CD4-positive, alpha-beta T cell treated with Interleukin-6 at 100 ng/mL for 8 hours (primary cell): ENCODE data around the gene NPPB.

Experiments
- DNase-seq: peaks from one replicate; pipeline ENCODE4 v3.0.0-alpha.2; 2020; ENCODE audit warnings: mixed read lengths, low spot score

Gene NPPB

DNA sequence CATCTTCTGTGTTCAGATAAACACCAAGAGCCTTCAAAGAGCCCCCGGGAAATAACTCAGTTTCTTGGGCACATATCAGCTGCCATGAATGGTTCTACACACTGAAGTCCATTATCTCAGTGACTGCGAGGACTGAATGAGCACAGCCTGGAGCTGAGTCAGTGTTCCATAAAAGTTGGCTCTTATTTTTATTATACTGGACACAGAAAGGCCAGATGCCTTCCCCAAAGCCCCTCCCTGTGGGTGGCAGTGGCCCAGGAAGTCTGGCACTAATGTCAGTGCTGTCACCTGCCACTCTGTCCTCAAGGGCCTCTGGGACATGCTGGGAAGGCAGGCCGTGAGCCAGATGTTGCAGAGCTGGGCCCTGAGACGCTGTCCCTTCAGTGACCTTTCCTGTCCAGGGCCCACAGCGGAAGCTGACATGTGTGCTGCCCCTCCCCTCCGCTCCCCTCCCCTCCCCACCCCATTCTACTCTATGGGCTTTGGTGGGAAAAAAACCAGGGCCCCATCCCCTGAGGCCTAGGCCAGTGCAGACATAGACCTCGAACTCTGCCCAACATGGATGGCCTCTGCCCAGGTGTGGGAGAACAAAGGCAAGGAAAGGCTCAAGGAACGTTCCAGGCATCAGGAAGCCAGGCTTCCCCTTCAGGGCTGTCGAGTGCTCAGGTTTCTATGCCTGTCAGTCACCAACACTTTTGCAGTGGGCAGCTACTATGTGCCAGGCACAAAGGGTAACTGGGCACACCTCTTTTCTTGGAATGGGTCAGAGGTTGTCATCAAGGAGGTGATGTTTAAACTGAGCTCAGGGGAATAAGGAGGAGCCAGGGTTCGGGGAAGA, 22.4 kb upstream of the NPPB start:
- DNase-seq: no peak

- no peak for DNase-seq
These were observed 21.4 kb upstream of the NPPB start for GRCh38 chr1:11880181-11880575.

- no peak for DNase-seq
These were observed 20.8 kb upstream of the NPPB start for GRCh38 chr1:11879311-11880180.

DNA sequence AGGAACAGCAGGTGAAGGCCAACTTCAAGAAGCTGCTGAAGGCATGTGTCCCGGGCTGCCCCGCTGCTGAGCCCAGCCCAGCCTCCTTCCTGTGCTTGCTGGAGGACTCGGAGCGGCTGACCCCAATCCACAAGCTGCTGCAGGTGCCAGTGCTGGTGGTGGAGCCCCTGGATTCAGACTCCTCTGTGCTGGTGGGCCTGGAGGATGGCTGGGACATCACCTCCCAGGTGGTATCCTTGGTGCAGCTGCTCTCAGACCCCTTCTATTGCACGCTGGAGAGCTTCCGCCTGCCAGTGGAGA, 20.1 kb upstream of the NPPB start:
- DNase-seq: no peak

- DNase-seq: no peak
These were observed 19.5 kb upstream of the NPPB start for GRCh38 chr1:11878081-11878890.

- no peak for DNase-seq
These were observed 18.3 kb upstream of the NPPB start for GRCh38 chr1:11877074-11877473.

DNA sequence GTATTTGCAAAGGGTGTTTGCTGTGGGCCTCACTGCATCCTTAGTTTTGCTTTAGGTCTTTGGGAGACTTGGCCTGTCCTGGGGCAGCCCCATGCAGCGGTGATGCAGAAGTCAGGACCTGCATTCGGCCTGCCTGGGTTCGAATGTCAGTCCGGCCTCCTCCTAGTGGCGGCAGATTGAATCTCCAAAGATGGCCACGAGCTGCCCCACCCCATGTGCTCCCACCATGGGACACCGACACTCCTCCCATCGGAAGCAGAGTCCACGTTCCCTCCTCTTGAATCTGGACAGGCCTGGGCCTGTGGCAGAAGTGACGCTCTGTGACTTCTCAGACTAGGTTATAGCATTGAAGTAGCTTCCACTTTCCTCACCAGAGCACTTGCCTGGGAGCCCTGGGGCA, 16.3 kb upstream of the NPPB start:
- DNase-seq: no peak

DNA sequence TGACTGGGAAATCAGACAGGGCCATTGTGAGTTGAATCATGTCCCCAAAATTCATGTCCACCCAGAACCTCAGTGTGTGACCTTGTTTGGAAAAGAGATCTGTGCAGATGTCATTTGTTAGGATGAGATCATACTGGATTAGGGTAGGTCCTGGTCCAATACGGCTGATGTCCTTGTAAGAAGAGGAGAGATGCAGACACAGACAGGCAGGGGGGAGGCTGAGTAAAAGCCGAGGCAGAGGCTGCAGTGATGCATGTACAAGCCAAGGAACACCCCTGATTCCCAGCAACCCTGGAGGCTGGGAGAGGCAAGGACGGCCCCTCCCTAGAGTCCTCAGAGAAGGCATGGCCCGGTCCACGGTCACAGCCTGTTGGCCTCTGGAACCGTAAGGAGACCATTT, 15.9 kb upstream of the NPPB start:
- DNase-seq: no peak

DNA sequence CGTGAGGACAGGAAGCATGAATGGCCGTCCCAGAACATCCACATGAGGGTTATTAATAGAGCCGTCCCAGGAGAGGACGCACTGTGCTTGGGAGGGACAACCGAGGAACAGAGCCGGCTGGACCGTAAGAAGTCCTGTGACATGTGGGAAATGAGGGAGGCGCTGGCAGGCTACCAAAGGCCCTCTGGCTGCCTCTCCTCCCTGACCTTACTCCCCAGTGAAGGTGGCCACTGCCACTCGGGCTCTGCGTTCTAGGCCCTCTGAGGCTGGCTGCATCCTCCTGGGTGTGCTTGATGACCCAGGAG, 15.5 kb upstream of the NPPB start:
- DNase-seq: no peak

GRCh38 chr1:11873395-11874257, 14.9 kb upstream of the NPPB start:
- DNase-seq: no peak

GRCh38 chr1:11872545-11872944, 13.8 kb upstream of the NPPB start:
- DNase-seq: no peak

DNA sequence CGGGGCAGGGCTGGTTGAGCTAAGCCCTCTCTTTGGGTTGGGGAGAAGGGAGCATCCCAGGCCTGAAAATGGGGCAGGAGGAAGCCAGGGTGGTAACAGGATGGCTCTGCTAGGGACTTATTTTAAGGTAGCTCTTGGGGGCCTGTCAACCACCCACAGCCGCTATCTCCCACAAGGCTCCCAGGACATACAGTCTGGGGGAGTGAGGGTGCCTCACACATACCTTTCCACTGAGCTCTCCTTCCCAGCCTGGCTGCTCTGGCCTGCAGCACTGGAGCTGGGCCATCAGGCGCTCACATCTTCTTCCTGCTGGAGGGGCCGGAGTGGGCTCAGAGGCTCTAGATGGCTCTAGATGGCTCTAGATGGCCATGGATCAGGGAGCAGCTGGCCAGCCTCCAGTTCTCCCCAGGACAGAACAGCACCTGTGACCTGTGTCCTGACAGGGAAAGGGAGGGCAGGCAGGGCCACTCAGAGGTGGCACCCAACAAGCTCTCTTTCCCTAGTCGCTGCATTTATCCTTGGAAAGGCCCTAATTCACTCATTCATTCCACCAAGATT, 11.0 kb upstream of the NPPB start:
- DNase-seq: no peak

- DNase-seq: no peak
These were observed 10.4 kb upstream of the NPPB start for GRCh38 chr1:11869104-11869503.

- DNase-seq: no peak
These were observed 9.7 kb upstream of the NPPB start for GRCh38 chr1:11868331-11868980.

DNA sequence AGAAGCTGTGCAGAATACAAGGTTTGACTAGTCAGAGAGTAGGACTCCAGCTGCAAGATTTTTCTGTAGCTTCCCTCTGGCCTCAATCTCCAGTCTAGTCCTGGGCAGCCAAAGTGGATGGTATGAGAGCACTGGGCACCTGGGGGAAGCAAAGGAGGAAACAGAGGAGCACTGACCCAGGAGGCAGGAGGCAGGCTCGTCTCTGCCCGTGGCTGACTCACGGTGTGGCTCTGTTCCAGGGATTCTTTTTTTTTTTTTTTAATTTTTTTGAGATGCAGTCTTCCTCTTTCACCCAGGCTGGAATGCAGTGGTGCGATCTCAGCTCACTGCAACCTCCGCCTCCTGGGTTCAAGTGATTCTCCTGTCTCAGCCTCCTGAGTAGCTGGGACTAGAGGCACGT, 4.1 kb upstream of the NPPB start:
- no peak for DNase-seq

DNA sequence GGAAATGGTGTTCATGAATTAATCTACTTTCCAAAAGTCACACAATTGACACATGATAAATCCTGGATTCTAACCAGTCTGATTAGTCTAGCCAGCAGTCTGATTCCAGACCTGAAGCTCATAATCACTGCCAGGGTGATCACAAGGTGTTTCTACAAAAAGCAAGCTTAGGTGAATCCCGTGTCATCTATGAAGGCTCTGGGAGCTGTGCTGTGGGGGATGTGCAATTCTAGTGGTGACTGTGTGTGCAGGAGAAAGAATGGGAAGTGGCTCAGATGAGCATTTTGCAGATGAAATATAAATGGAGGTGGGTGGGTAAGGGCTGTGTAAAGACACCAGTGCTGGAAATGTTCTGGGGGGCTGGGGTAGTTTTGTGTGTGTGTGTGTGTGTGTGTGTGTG, 1.8 kb upstream of the NPPB start:
- no peak for DNase-seq

DNA sequence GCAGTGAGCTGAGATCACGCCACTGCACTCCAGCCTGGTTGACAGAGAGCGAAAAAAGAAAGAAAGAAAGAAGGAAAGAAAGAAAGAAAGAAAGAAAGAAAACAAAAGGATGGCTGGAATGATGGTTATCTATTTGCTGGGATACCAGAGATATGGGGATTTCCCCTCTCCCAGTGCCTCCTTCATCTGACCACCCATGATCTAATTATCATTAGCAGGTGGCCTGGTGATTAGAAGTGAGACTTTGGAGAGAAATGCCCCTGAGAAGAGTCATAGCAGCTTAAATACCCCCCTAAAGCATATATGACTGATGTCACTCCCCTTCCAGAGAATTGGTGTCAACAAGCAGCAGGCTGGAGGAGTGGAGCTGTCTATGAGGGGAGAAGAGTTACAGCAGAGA, 1.3 kb upstream of the NPPB start:
- DNase-seq: no peak

DNA sequence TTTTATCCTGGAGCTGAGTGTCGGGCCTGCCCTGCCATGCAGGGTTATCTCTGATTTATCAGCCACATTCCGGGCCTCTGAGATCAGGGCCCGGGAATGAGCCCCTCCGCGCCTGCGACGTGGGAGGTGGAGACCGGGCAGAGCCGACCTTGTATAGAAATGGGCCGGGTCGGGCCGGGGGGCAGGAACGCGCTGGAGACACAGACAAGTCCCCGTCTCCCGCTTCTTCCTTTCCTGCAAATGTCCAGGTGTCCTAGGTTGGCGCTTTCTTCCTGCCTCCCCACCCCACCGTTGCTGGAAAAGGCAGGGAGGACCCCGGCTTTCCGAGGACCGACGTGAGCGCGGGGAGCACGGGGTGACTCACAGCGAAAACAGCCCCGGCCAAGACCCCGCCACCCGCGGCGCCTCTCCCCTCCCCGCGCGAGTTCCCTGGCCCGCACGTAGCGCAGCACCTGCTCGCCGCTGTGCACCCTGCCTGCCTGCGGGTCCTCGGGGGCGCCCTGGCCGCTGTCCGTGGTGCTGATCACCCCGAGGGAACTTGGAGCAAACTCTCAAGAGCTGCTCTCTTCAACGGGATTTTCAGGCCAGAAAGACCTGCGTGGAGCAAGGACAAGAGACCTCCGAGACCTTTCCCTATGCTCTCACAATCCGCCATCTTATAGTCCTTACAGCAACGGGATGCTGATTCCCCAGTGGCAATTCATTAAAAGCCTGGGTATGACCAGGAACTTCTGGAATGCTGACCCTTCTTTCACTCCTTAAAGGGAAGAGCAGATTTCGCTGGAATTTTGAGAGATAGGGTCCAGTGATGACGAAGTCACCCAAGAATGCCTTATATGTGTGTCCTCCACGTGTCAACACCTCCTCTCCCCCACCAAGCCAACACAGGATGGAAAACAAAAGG, 475 bp upstream of the NPPB start:
- DNase-seq: peak; percentile 29

DNA sequence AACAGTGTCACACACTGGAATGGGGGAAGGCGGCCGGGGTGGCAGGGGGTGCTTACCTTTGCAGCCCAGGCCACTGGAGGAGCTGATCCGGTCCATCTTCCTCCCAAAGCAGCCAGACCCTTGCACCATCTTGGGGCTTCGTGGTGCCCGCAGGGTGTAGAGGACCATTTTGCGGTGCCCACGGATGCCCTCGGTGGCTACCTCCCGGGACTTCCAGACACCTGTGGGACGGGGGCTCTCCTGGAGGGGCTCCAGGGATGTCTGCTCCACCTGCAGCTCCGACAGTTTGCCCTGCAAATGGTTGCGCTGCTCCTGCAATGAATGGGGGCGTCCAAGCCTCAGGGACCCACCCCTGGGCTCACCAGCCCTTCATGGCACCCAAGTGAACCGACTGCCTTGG, 587 bp downstream of the NPPB start:
- no peak for DNase-seq
